HEK293 (cell line): Measurements from ENCODE around the gene CBX3.

Source experiments
- CTCF ChIA-PET: fragments of 350-600 bp; formaldehyde crosslinking; extraction: SDS; loops from one replicate; lab custom pipeline; 2021; ENCODE audit warnings: antibody characterized with exemption; lab: Yijun Ruan, JAX
- POLR2A ChIA-PET: fragments of 300-600 bp; formaldehyde crosslinking; extraction: SDS; loops from one replicate; lab custom pipeline; 2020; ENCODE audit warnings: antibody characterized with exemption, inconsistent platforms; lab: Yijun Ruan, JAX
- H3K27ac ChIP-seq: fragments of 200-500 bp; sonication (Bioruptor generic); 2 replicates; pipeline ENCODE4 v1.5.1; 2014; ENCODE audit warnings: low read depth, low read length, control low read depth, inconsistent platforms; ENCODE audit errors: extremely low read depth
- H3K36me3 ChIP-seq, 2 experiments: fragments of 200-500 bp in 1 of 2; sonication (Bioruptor generic) in 1 of 2; 1 replicate in 1 of 2; 2 replicates in 1 of 2; pipeline ENCODE4 v1.5.1; 2014 to 2017; ENCODE audit warnings: inconsistent platforms in 2 of 2, low read length in 2 of 2; ENCODE audit not compliant: control insufficient read depth in 2 of 2, insufficient read depth in 1 of 2
- H3K4me1 ChIP-seq: fragments of 200-500 bp; sonication (Bioruptor generic); 2 replicates; pipeline ENCODE4 v1.5.1; 2014; ENCODE audit warnings: mild to moderate bottlenecking, low read length, inconsistent platforms; ENCODE audit not compliant: control insufficient read depth, insufficient read depth
- H3K4me3 ChIP-seq: 2 replicates; pipeline ENCODE4 v1.5.1; 2011; ENCODE audit warnings: low read depth, mild to moderate bottlenecking, control low read depth, low read length, moderate library complexity
- H3K9me3 ChIP-seq: fragments of 200-500 bp; sonication (Bioruptor generic); 2 replicates; pipeline ENCODE4 v1.5.1; 2014; ENCODE audit warnings: low read depth, low read length, inconsistent platforms; ENCODE audit not compliant: control insufficient read depth, insufficient read depth
- ATF2 ChIP-seq: fragments of 450-650 bp; formaldehyde crosslinking; IDR thresholded peaks from 2 replicates; pipeline ENCODE4 v1.5.1; 2016; ENCODE audit warnings: missing biosample characterization, missing genetic modification characterization, low read depth
- BCL11A ChIP-seq: fragments of 450-650 bp; formaldehyde crosslinking; IDR thresholded peaks from 2 replicates; pipeline ENCODE4 v1.5.1; 2016; ENCODE audit warnings: low read depth, missing biosample characterization, missing genetic modification characterization
- HOXD13 ChIP-seq: sonication (generic); formaldehyde crosslinking; IDR thresholded peaks from 2 replicates; pipeline ENCODE4 v1.8.0; 2022; ENCODE audit warnings: missing genetic modification reagents, borderline replicate concordance
- IKZF3 ChIP-seq: fragments of 450-650 bp; IDR thresholded peaks from 2 replicates; pipeline ENCODE4 v1.5.0; 2018; ENCODE audit warnings: missing biosample characterization, mild to moderate bottlenecking, missing genetic modification characterization, moderate library complexity
- KLF8 ChIP-seq: fragments of 450-650 bp; formaldehyde crosslinking; IDR thresholded peaks from 2 replicates; pipeline ENCODE4 v1.5.1; 2016; ENCODE audit warnings: missing biosample characterization, missing genetic modification characterization
- PATZ1 ChIP-seq: fragments of 450-650 bp; formaldehyde crosslinking; IDR thresholded peaks from 2 replicates; pipeline ENCODE4 v1.5.1; 2016; ENCODE audit warnings: missing biosample characterization, missing genetic modification characterization
- PRDM10 ChIP-seq: fragments of 450-650 bp; formaldehyde crosslinking; IDR thresholded peaks from 2 replicates; pipeline ENCODE4 v1.5.1; 2016; ENCODE audit warnings: missing biosample characterization, missing genetic modification characterization
- PRDM6 ChIP-seq: fragments of 450-650 bp; formaldehyde crosslinking; IDR thresholded peaks from 2 replicates; pipeline ENCODE4 v1.5.1; 2017; ENCODE audit warnings: missing biosample characterization, missing genetic modification characterization
- SCRT1 ChIP-seq: fragments of 450-650 bp; formaldehyde crosslinking; IDR thresholded peaks from 2 replicates; pipeline ENCODE4 v1.5.1; 2016; ENCODE audit warnings: missing biosample characterization, missing genetic modification characterization, borderline replicate concordance
- YY1 ChIP-seq: fragments of 450-650 bp; formaldehyde crosslinking; IDR thresholded peaks from 2 replicates; pipeline ENCODE4 v1.5.1; 2018; ENCODE audit warnings: missing biosample characterization, missing genetic modification characterization
- ZBTB8A ChIP-seq: fragments of 450-650 bp; formaldehyde crosslinking; IDR thresholded peaks from 2 replicates; pipeline ENCODE4 v1.5.1; 2016; ENCODE audit warnings: missing biosample characterization, missing genetic modification characterization
- ZEB2 ChIP-seq: fragments of 450-650 bp; formaldehyde crosslinking; IDR thresholded peaks from 2 replicates; pipeline ENCODE4 v1.5.1; 2016; ENCODE audit warnings: missing biosample characterization, missing genetic modification characterization
- ZNF174 ChIP-seq: fragments of 450-650 bp; formaldehyde crosslinking; IDR thresholded peaks from 2 replicates; pipeline ENCODE4 v1.5.0; 2017; ENCODE audit warnings: missing biosample characterization, mild to moderate bottlenecking, missing genetic modification characterization
- ZNF19 ChIP-seq: fragments of 450-650 bp; formaldehyde crosslinking; IDR thresholded peaks from 2 replicates; pipeline ENCODE4; 2016; ENCODE audit warnings: missing biosample characterization, missing genetic modification characterization, low read depth
- ZNF366 ChIP-seq: fragments of 450-650 bp; formaldehyde crosslinking; conservative IDR thresholded peaks from 2 replicates; pipeline ENCODE4 v1.5.1; 2016; ENCODE audit warnings: missing biosample characterization, missing genetic modification characterization
- ZNF501 ChIP-seq: fragments of 450-650 bp; formaldehyde crosslinking; IDR thresholded peaks from 2 replicates; pipeline ENCODE4 v1.5.1; 2016; ENCODE audit warnings: missing biosample characterization, missing genetic modification characterization
- ZNF629 ChIP-seq: fragments of 450-650 bp; formaldehyde crosslinking; IDR thresholded peaks from 2 replicates; pipeline ENCODE4 v1.5.1; 2017; ENCODE audit warnings: missing biosample characterization, missing genetic modification characterization
- ZNF692 ChIP-seq: fragments of 450-650 bp; formaldehyde crosslinking; IDR thresholded peaks from 2 replicates; pipeline ENCODE4 v1.5.1; 2016; ENCODE audit warnings: missing biosample characterization, missing genetic modification characterization

Gene CBX3

GRCh38 chr7:26185844-26186180 lies 15.7 kb upstream of the CBX3 start (continued):
- TF ChIP-seq ZNF19 (no peak), HOXD13 (CRISPR knock-in tag) (no peak), ZNF174 (tag by site-specific recombination) (no peak)

GRCh38 chr7:26186364-26187311 lies 14.9 kb upstream of the CBX3 start:
- POLR2A ChIA-PET, result interaction anchor here (0.7 to 3.7 kb wide), 5 partner anchors 12 to 95 kb away, joined by 3 to 56 read pairs (median 9); partner anchors contain the start of genes CBX3 and HNRNPA2B1
- peak; percentile 14; the same call in 1 of the 2 replicates for TF ChIP-seq SCRT1 (tag by site-specific recombination)
- no peak for TF ChIP-seq ZNF501 (tag by site-specific recombination)
- TF ChIP-seq IKZF3 (tag by site-specific recombination), result 0 out of 2 replicates have a peak, but pooled peaks have one; percentile 29
- peak; percentile 36; the same call in 1 of the 2 replicates for TF ChIP-seq ZNF629 (tag by site-specific recombination)
- TF ChIP-seq BCL11A (tag by site-specific recombination), result no peak
- no peak for TF ChIP-seq YY1
- peak; percentile 24 for TF ChIP-seq PRDM6 (tag by site-specific recombination)
- TF ChIP-seq ATF2 (tag by site-specific recombination), result 0 out of 2 replicates have a peak, but pooled peaks have one; percentile 6
- TF ChIP-seq, all 188 proteins: peak for 5
- H3K4me3 ChIP-seq, result no peak overlapping the region
- H3K27ac ChIP-seq, result no peak overlapping the region
- H3K36me3 ChIP-seq, result peaks cover 28 to 39% of the 10 kb centered on the region in 2 experiments
- CTCF ChIA-PET, result interaction anchor here (0.6 to 0.8 kb wide), 2 partner anchors 96 to 294 kb away, joined by 3 to 4 read pairs; no protein-coding TSS in a partner anchor
- H3K9me3 ChIP-seq, result no peaks in the 10 kb centered on the region
- H3K4me1 ChIP-seq, result no peaks in the 10 kb centered on the region; the same call in 1 of the 2 replicates

GRCh38 chr7:26187380-26188205 lies 14.0 kb upstream of the CBX3 start:
- Histone ChIP-seq H3K4me1 (no peaks in the 10 kb centered on the region; the same call in 1 of the 2 replicates), H3K9me3 (no peaks in the 10 kb centered on the region), H3K4me3 (no peak overlapping the region), H3K36me3 (peaks cover 37 to 49% of the 10 kb centered on the region in 2 experiments), H3K27ac (no peak overlapping the region)
- POLR2A ChIA-PET, result interaction anchor here (0.7 to 3.7 kb wide), 8 partner anchors 11 to 96 kb away, joined by 3 to 56 read pairs (median 4); partner anchors contain the start of genes CBX3 and HNRNPA2B1
- CTCF ChIA-PET, result interaction anchor here (0.6 to 1.7 kb wide), 4 partner anchors 97 to 295 kb away, joined by 3 to 13 read pairs (median 4); no protein-coding TSS in a partner anchor
- TF ChIP-seq ZNF692 (tag by site-specific recombination) (peak; percentile 73), PRDM10 (tag by site-specific recombination) (peak; percentile 58; the same call in 1 of the 2 replicates), PATZ1 (0 out of 2 replicates have a peak, but pooled peaks have one; percentile 27), KLF8 (tag by site-specific recombination) (0 out of 2 replicates have a peak, but pooled peaks have one; percentile 13), ZBTB8A (tag by site-specific recombination) (0 out of 2 replicates have a peak, but pooled peaks have one; percentile 8), ZNF366 (tag by site-specific recombination) (peak; percentile 72), ZEB2 (peak; percentile 49; the same call in 1 of the 2 replicates)
